Measurements from ENCODE around the gene CLDN9. TPM values are rescaled to one million over a fixed set of nuclear protein-coding genes. Genes with fewer than 3 reads are reported as not detected.
A peak's percentile ranks its signal among the peaks of the same experiment; 100 is the strongest.

Gene CLDN9
- total RNA-seq (2014; rRNA removed; shearing (Covaris generic)), result 0.05 and 0.14 TPM in 2 replicates
- polyA plus RNA-seq (2014; cell fraction: nucleus; rRNA removed), result 0.14 TPM in 1 of 2 replicates, not detected in the other

- no peak for DNase-seq (ENCODE audit: extremely low read depth, low read depth)
Measured at GRCh38 chr16:3012828-3013420, at the start of gene CLDN9. TSS of gene CLDN9 (plus strand) at chr16:3012923. CDS start at chr16:3013363, 440 bp downstream.

- no peak for DNase-seq (ENCODE audit: extremely low read depth, low read depth)
Measured at GRCh38 chr16:2963074-2963722, 49.5 kb upstream of the CLDN9 start.

GRCh38 chr16:2963723-2964474 lies 48.8 kb upstream of the CLDN9 start, which contains the start of gene KREMEN2:
TSS of gene KREMEN2 (plus strand) at chr16:2964275. CDS start at chr16:2964521, 246 bp downstream.
- peak; percentile 52 for DNase-seq (ENCODE audit: extremely low read depth, low read depth)

GRCh38 chr16:2964475-2965336 lies 48.0 kb upstream of the CLDN9 start:
- peak; percentile 56 for DNase-seq (ENCODE audit: extremely low read depth, low read depth)

GRCh38 chr16:2966043-2966807 lies 46.5 kb upstream of the CLDN9 start:
- DNase-seq (ENCODE audit: extremely low read depth, low read depth), result no peak

- no peak for DNase-seq (ENCODE audit: extremely low read depth, low read depth)
Measured at GRCh38 chr16:2966808-2967191, 45.9 kb upstream of the CLDN9 start.

- DNase-seq (ENCODE audit: extremely low read depth, low read depth), result no peak
Measured at GRCh38 chr16:2967211-2967631, 45.5 kb upstream of the CLDN9 start.

- no peak for DNase-seq (ENCODE audit: extremely low read depth, low read depth)
Measured at GRCh38 chr16:2967721-2968161, 45.0 kb upstream of the CLDN9 start.

GRCh38 chr16:2968368-2968737 lies 44.4 kb upstream of the CLDN9 start:
- no peak for DNase-seq (ENCODE audit: extremely low read depth, low read depth)

- DNase-seq (ENCODE audit: extremely low read depth, low read depth), result peak; percentile 90
Measured at GRCh38 chr16:2968738-2969544, 43.8 kb upstream of the CLDN9 start, which contains the start of gene PAQR4. TSS of gene PAQR4 (plus strand) at chr16:2969348. CDS start at chr16:2969675, 327 bp downstream.

GRCh38 chr16:2969545-2970521 lies 42.9 kb upstream of the CLDN9 start:
- peak; percentile 61 for DNase-seq (ENCODE audit: extremely low read depth, low read depth)

- DNase-seq (ENCODE audit: extremely low read depth, low read depth), result no peak
Measured at GRCh38 chr16:2970563-2970962, 42.2 kb upstream of the CLDN9 start.

GRCh38 chr16:2971134-2971984 lies 41.4 kb upstream of the CLDN9 start:
- no peak for DNase-seq (ENCODE audit: extremely low read depth, low read depth)

- DNase-seq (ENCODE audit: extremely low read depth, low read depth), result no peak
Measured at GRCh38 chr16:2971985-2972784, 40.5 kb upstream of the CLDN9 start.

- no peak for DNase-seq (ENCODE audit: extremely low read depth, low read depth)
Measured at GRCh38 chr16:2973093-2973492, 39.6 kb upstream of the CLDN9 start.
